Measurements from ENCODE around the gene SLC41A1.
"Not testable (repeated sequence)": the region's sequence is repeated elsewhere in the genome, so short reads cannot be mapped to it uniquely, and the experiment has no call there.

SLC41A1 gene

GRCh38 chr1:205823260-205823659, 10.3 kb upstream of the SLC41A1 start:
- not testable (repeated sequence) for DNase-seq (ENCODE audit: low read depth in 2 of 3, low spot score in 1 of 3)

- DNase-seq (ENCODE audit: low read depth in 2 of 3, low spot score in 1 of 3) = no peak
Observed at GRCh38 chr1:205822397-205822796, 9.4 kb upstream of the SLC41A1 start.

GRCh38 chr1:205817988-205818387, 5.0 kb upstream of the SLC41A1 start:
- no peak for DNase-seq (ENCODE audit: low read depth in 2 of 3, low spot score in 1 of 3)

GRCh38 chr1:205817364-205817763, 4.4 kb upstream of the SLC41A1 start:
- DNase-seq (ENCODE audit: low read depth in 2 of 3, low spot score in 1 of 3) = no peak

GRCh38 chr1:205813755-205814058, 709 bp upstream of the SLC41A1 start:
- peak in 1 of 3 donors; percentile 32 for DNase-seq (ENCODE audit: low read depth in 2 of 3, low spot score in 1 of 3)

GRCh38 chr1:205812271-205812877, 624 bp downstream of the SLC41A1 start:
- peak in 1 of 3 donors; percentile 7 for DNase-seq (ENCODE audit: low read depth in 2 of 3, low spot score in 1 of 3)

GRCh38 chr1:205811660-205812059, 1.3 kb downstream of the SLC41A1 start:
- DNase-seq (ENCODE audit: low read depth in 2 of 3, low spot score in 1 of 3) = no peak

GRCh38 chr1:205810448-205811157, 2.4 kb downstream of the SLC41A1 start:
- DNase-seq (ENCODE audit: low read depth in 2 of 3, low spot score in 1 of 3) = no peak

GRCh38 chr1:205809942-205810345, 3.1 kb downstream of the SLC41A1 start:
- DNase-seq (ENCODE audit: low read depth in 2 of 3, low spot score in 1 of 3) = no peak

- DNase-seq (ENCODE audit: low read depth in 2 of 3, low spot score in 1 of 3) = no peak
Observed at GRCh38 chr1:205809469-205809868, 3.5 kb downstream of the SLC41A1 start.

- DNase-seq (ENCODE audit: low read depth in 2 of 3, low spot score in 1 of 3) = peak; percentile 40 to 57 (median 49)
Observed at GRCh38 chr1:205805082-205805711, 7.8 kb downstream of the SLC41A1 start.

- DNase-seq (ENCODE audit: low read depth in 2 of 3, low spot score in 1 of 3) = no peak
Observed at GRCh38 chr1:205804605-205805004, 8.4 kb downstream of the SLC41A1 start.

GRCh38 chr1:205803986-205804385, 9.0 kb downstream of the SLC41A1 start:
- DNase-seq (ENCODE audit: low read depth in 2 of 3, low spot score in 1 of 3) = no peak

GRCh38 chr1:205802060-205802459, 10.9 kb downstream of the SLC41A1 start:
- DNase-seq (ENCODE audit: low read depth in 2 of 3, low spot score in 1 of 3) = no peak

GRCh38 chr1:205800981-205801703, 11.9 kb downstream of the SLC41A1 start:
- DNase-seq (ENCODE audit: low read depth in 2 of 3, low spot score in 1 of 3) = no peak

GRCh38 chr1:205800427-205800826, 12.6 kb downstream of the SLC41A1 start:
- DNase-seq (ENCODE audit: low read depth in 2 of 3, low spot score in 1 of 3) = no peak

- no peak for DNase-seq (ENCODE audit: low read depth in 2 of 3, low spot score in 1 of 3)
Observed at GRCh38 chr1:205798577-205798976, 14.4 kb downstream of the SLC41A1 start.

GRCh38 chr1:205797168-205797567, 15.8 kb downstream of the SLC41A1 start:
- no peak for DNase-seq (ENCODE audit: low read depth in 2 of 3, low spot score in 1 of 3)

- no peak for DNase-seq (ENCODE audit: low read depth in 2 of 3, low spot score in 1 of 3)
Observed at GRCh38 chr1:205794011-205794730, 18.8 kb downstream of the SLC41A1 start.

GRCh38 chr1:205792961-205793673, 19.9 kb downstream of the SLC41A1 start:
- no peak for DNase-seq (ENCODE audit: low read depth in 2 of 3, low spot score in 1 of 3)

- no peak for DNase-seq (ENCODE audit: low read depth in 2 of 3, low spot score in 1 of 3)
Observed at GRCh38 chr1:205792481-205792881, 20.5 kb downstream of the SLC41A1 start.
